Left lung (tissue), 14 donors: ENCODE results near the gene VPREB1. TPM values are rescaled to one million over a fixed set of nuclear protein-coding genes. Genes with fewer than 3 reads are reported as not detected.

ENCODE experiments used
- ATAC-seq: fragments of 200-7000 bp; cut with Tn5 transposase; one replicate; pipeline ENCODE4 v1.9.1; 2020; ENCODE audit warnings: moderate library complexity
- DNase-seq, 4 donors: peaks; one replicate each; pipeline ENCODE4 v3.0.0-alpha.2; 2013 to 2020
- H3K27ac ChIP-seq, 2 donors: fragments of 200-600 bp; sonication (generic) in 1 of 2; one replicate each; pipeline versions ENCODE4 v1.5.0 to v1.8.0; 2020 to 2021
- H3K27me3 ChIP-seq, 2 donors: fragments of 200-600 bp; sonication (generic) in 1 of 2; one replicate each; pipeline versions ENCODE4 v1.5.0 to v1.8.0; 2020 to 2021
- H3K36me3 ChIP-seq, 2 donors: fragments of 200-600 bp; sonication (generic) in 1 of 2; one replicate each; pipeline versions ENCODE4 v1.5.0 to v1.8.0; 2020 to 2021
- H3K4me1 ChIP-seq, 2 donors: fragments of 200-600 bp; one replicate each; pipeline ENCODE4 v1.8.0; 2021
- H3K4me3 ChIP-seq, 2 donors: fragments of 200-600 bp; sonication (generic) in 1 of 2; one replicate each; pipeline versions ENCODE4 v1.5.0 to v1.8.0; 2020 to 2021; ENCODE audit warnings: mild to moderate bottlenecking in 1 of 2
- H3K9me3 ChIP-seq, 2 donors: fragments of 200-600 bp; sonication (generic) in 1 of 2; one replicate each; pipeline versions ENCODE4 v1.5.0 to v1.8.0; 2020 to 2021
- CTCF ChIP-seq, 2 donors: fragments of 200-600 bp; sonication (generic) in 1 of 2; IDR thresholded peaks; one replicate each; pipeline versions ENCODE4 v1.5.0 to v1.8.0; 2021; ENCODE audit warnings: antibody characterized with exemption in 2 of 2
- intact Hi-C, 2 donors: fragments of 100-400 bp; cut with DNase I; formaldehyde crosslinking; loops; one replicate each; pipeline versions ENCODE4 v1.11.2 to v1.14.2; 2022
- long read RNA-seq, 12 donors: library from polyadenylated mRNA in 2 of 12; unstranded in 2 of 12; transcript quantifications; one replicate each; pipeline ENCODE4 v2.0.0 and lab custom pipeline, GENCODE V29; 2019 to 2026
- polyA plus RNA-seq, 6 donors: library from polyadenylated mRNA; unstranded; fragments of 120-200 nt; gene quantifications; one replicate each; pipeline ENCODE4 v1.2.1, GENCODE V29; 2013; ENCODE audit not compliant: insufficient read length in 6 of 6
- total RNA-seq, 2 donors: library from RNA; stranded (reverse); fragmentation: NEBNext Ultra II Directional; extraction: Animal tissue kit (Norgen Biotek cat#: 25700); gene quantifications; one replicate each; pipeline ENCODE4 v1.2.1, GENCODE V29; 2021
- donor health status: DM: no; HTN: yes; CAD: no.
- donor health status: DM: no; HTN: no; CAD: no.

VPREB1 gene
- total RNA-seq (not detected), polyA plus RNA-seq (under 1 TPM in 4 of 6 donors, not detected in 2; 0.21 to 0.53 (median 0.36) TPM)
- long read RNA-seq, donor 1, partial matches to known transcripts, result 0 of 1 reads
- long read RNA-seq, donor 1, other reads (novel, unspliced or antisense), result 0 of 1 reads
- long read RNA-seq, donor 2, partial matches to known transcripts, result 0 of 3 reads
- long read RNA-seq, donor 2, other reads (novel, unspliced or antisense), result 0 of 3 reads
- long read RNA-seq, donor 3, partial matches to known transcripts, result 0 of 3 reads
- long read RNA-seq, donor 3, other reads (novel, unspliced or antisense), result 0 of 3 reads
- long read RNA-seq, donor 4, result 0 reads
- long read RNA-seq, donor 5, partial matches to known transcripts, result 0 of 1 reads
- long read RNA-seq, donor 5, other reads (novel, unspliced or antisense), result 0 of 1 reads
- long read RNA-seq, donor 6, result 0 reads
- long read RNA-seq, donor 7, result 0 reads
- long read RNA-seq, donor 8, result 0 reads
- long read RNA-seq, donor 9, result 0 reads
- long read RNA-seq, donor 10, result 0 reads
- long read RNA-seq, donor 11, result 0 reads
- long read RNA-seq, donor 12, result 0 reads

GRCh38 chr22:22244316-22245250, at the start of gene VPREB1:
Gene VPREB1, plus strand, starts transcription at chr22:22244786. Its CDS starts 28 bp downstream, at chr22:22244814.
- Histone ChIP-seq H3K36me3 (no peaks in the 10 kb centered on the region), H3K27me3 (peaks cover 0 to 34% of the 10 kb centered on the region in 2 donors), H3K4me1 (no peaks in the 10 kb centered on the region), H3K27ac (no peak within 1 kb of the TSS), H3K9me3 (no peaks in the 10 kb centered on the region), H3K4me3 (no peak within 1 kb of the TSS)
- intact Hi-C loops, result no loop called here
- DNase-seq, result no peak
- no peak for TF ChIP-seq CTCF (IDR thresholded peaks at IDR 0.05)
- ATAC-seq, result no peak

- TF ChIP-seq CTCF (IDR thresholded peaks at IDR 0.05), result no peak
- Histone ChIP-seq H3K9me3 (no peaks in the 10 kb centered on the region), H3K4me3 (no peak overlapping the region), H3K36me3 (no peaks in the 10 kb centered on the region), H3K4me1 (no peaks in the 10 kb centered on the region), H3K27ac (no peak overlapping the region), H3K27me3 (peaks cover 0 to 26% of the 10 kb centered on the region in 2 donors)
- intact Hi-C loops, result no loop called here
- no peak for DNase-seq
- no peak for ATAC-seq
Observed at GRCh38 chr22:22194931-22195264, 49.7 kb upstream of the VPREB1 start.

GRCh38 chr22:22195265-22196017, 49.1 kb upstream of the VPREB1 start:
- Histone ChIP-seq H3K27me3 (peaks cover 0 to 31% of the 10 kb centered on the region in 2 donors), H3K4me1 (no peaks in the 10 kb centered on the region), H3K9me3 (no peaks in the 10 kb centered on the region), H3K36me3 (no peaks in the 10 kb centered on the region), H3K4me3 (no peak overlapping the region), H3K27ac (no peak overlapping the region)
- peak; percentile 61 to 83 for TF ChIP-seq CTCF (IDR thresholded peaks at IDR 0.05)
- DNase-seq (peak in 3 of 4 donors; percentile 22 to 72 (median 56)), ATAC-seq (peak; percentile 98)
- intact Hi-C loops, result no loop called here

GRCh38 chr22:22196018-22196533, 48.5 kb upstream of the VPREB1 start:
- ATAC-seq (no peak), DNase-seq (no peak)
- Histone ChIP-seq H3K4me1 (no peaks in the 10 kb centered on the region), H3K27me3 (peaks cover 0 to 37% of the 10 kb centered on the region in 2 donors), H3K27ac (no peak overlapping the region), H3K36me3 (no peaks in the 10 kb centered on the region), H3K4me3 (no peak overlapping the region), H3K9me3 (no peaks in the 10 kb centered on the region)
- intact Hi-C loops, result no loop called here
- TF ChIP-seq CTCF (IDR thresholded peaks at IDR 0.05), result no peak
